Stimulated activated CD4-positive, alpha-beta T cell treated with anti-CD3 and anti-CD28 coated beads, Interleukin-1b, Interleukin-23, amount 100 ng/mL, for 1 hour (primary cell): Measurements from ENCODE around the gene CENATAC.
"Not testable (repeated sequence)": the region's sequence is repeated elsewhere in the genome, so short reads cannot be mapped to it uniquely, and the experiment has no call there.

Experiments used
- DNase-seq, 2 donors: peaks; one replicate each; pipeline ENCODE4 v3.0.0-alpha.2; 2020; ENCODE audit warnings: low read depth in 2 of 2

Gene CENATAC

GRCh38 chr11:119054418-119054817 is 56.5 kb downstream of the CENATAC start:
- DNase-seq, result no peak

GRCh38 chr11:119055901-119056300 is 58.0 kb downstream of the CENATAC start:
- no peak for DNase-seq

GRCh38 chr11:119056421-119056999 is 58.6 kb downstream of the CENATAC start:
- peak in 1 of 2 donors; percentile 22 for DNase-seq

- DNase-seq, result peak; percentile 98
These were observed 59.2 kb downstream of the CENATAC start, which contains the start of gene HYOU1 for GRCh38 chr11:119057000-119057769. Gene HYOU1 (minus strand): TSS chr11:119057205. CDS start chr11:119056160, 1,045 bp downstream.

GRCh38 chr11:119059128-119059527 is 61.2 kb downstream of the CENATAC start:
- DNase-seq, result not testable (repeated sequence)

- DNase-seq, result no peak
These were observed 63.3 kb downstream of the CENATAC start for GRCh38 chr11:119061256-119061655.

GRCh38 chr11:119062779-119063178 is 64.8 kb downstream of the CENATAC start:
- no peak for DNase-seq

- no peak for DNase-seq
These were observed 67.4 kb downstream of the CENATAC start for GRCh38 chr11:119065369-119065768.
